ENCODE data around the gene TENM3. TPM values are rescaled to one million over a fixed set of nuclear protein-coding genes. Genes with fewer than 3 reads are reported as not detected.

Gene TENM3
- total RNA-seq, 1 experiment from 2014 or later = 34.1 TPM

GRCh38 chr4:182683661-182684060 is 440.5 kb downstream of the TENM3 start:
- POLR2A ChIA-PET = no interaction called here
- intact Hi-C loops (cut with micrococcal nuclease) = no loop called here
- CTCF ChIA-PET = interaction anchor here (1.0 kb wide), 1 partner anchor 128 kb away, joined by 3 read pairs; no protein-coding TSS in a partner anchor

GRCh38 chr4:182684796-182685195 is 441.6 kb downstream of the TENM3 start:
- no peaks in the 10 kb centered on the region for H3K9me3 Mint-ChIP-seq (ENCODE audit: unreplicated experiment)
- TF ChIP-seq CTCF (IDR thresholded peaks at IDR 0.05; ENCODE audit: unreplicated experiment) = no peak
- intact Hi-C loops (cut with micrococcal nuclease) = no loop called here
- H3K27me3 Mint-ChIP-seq (ENCODE audit: insufficient read depth, unreplicated experiment) = no peaks in the 10 kb centered on the region
- H3K27ac Mint-ChIP-seq (ENCODE audit: low read depth, unreplicated experiment) = no peak overlapping the region
- no peak for DNase-seq (ENCODE audit: unreplicated experiment)
- peaks cover 14% of the 10 kb centered on the region for H3K36me3 Mint-ChIP-seq (ENCODE audit: insufficient read depth, unreplicated experiment)
- no TSS peak for BruUV-seq (replicated peaks)
- CTCF ChIA-PET = interaction anchor here (0.6 to 0.8 kb wide), 2 partner anchors 79 to 729 kb away, joined by 3 read pairs; no protein-coding TSS in a partner anchor
- no peak overlapping the region for H3K4me3 Mint-ChIP-seq (ENCODE audit: unreplicated experiment)
- POLR2A ChIA-PET = no interaction called here
- H3K4me1 Mint-ChIP-seq (ENCODE audit: insufficient read depth, unreplicated experiment) = no peaks in the 10 kb centered on the region

More at GRCh38 chr4:182683661-182684060, 440.5 kb downstream of the TENM3 start:
- Mint-ChIP-seq H3K9me3 (ENCODE audit: unreplicated experiment) (no peaks in the 10 kb centered on the region), H3K4me3 (ENCODE audit: unreplicated experiment) (no peak overlapping the region), H3K27me3 (ENCODE audit: insufficient read depth, unreplicated experiment) (no peaks in the 10 kb centered on the region), H3K4me1 (ENCODE audit: insufficient read depth, unreplicated experiment) (no peaks in the 10 kb centered on the region), H3K27ac (ENCODE audit: low read depth, unreplicated experiment) (no peak overlapping the region), H3K36me3 (ENCODE audit: insufficient read depth, unreplicated experiment) (peaks cover 14% of the 10 kb centered on the region)
- no peak for TF ChIP-seq CTCF (IDR thresholded peaks at IDR 0.05; ENCODE audit: unreplicated experiment)
- no TSS peak for BruUV-seq (replicated peaks)
- DNase-seq (ENCODE audit: unreplicated experiment) = no peak

GRCh38 chr4:182688081-182688480 is 444.9 kb downstream of the TENM3 start:
- ChIA-PET POLR2A (no interaction called here), CTCF (interaction anchor here (0.7 kb wide), 1 partner anchor 32 kb away, joined by 3 read pairs; no protein-coding TSS in a partner anchor)
- no peak for DNase-seq (ENCODE audit: unreplicated experiment)
- no TSS peak for BruUV-seq (replicated peaks)
- no peak overlapping the region for H3K4me3 Mint-ChIP-seq (ENCODE audit: unreplicated experiment)
- intact Hi-C loops (cut with micrococcal nuclease) = no loop called here
- H3K36me3 Mint-ChIP-seq (ENCODE audit: insufficient read depth, unreplicated experiment) = peaks cover 8% of the 10 kb centered on the region
- no peak for TF ChIP-seq CTCF (IDR thresholded peaks at IDR 0.05; ENCODE audit: unreplicated experiment)
- H3K27me3 Mint-ChIP-seq (ENCODE audit: insufficient read depth, unreplicated experiment) = no peaks in the 10 kb centered on the region
- no peak overlapping the region for H3K27ac Mint-ChIP-seq (ENCODE audit: low read depth, unreplicated experiment)
- H3K4me1 Mint-ChIP-seq (ENCODE audit: insufficient read depth, unreplicated experiment) = no peaks in the 10 kb centered on the region
- no peaks in the 10 kb centered on the region for H3K9me3 Mint-ChIP-seq (ENCODE audit: unreplicated experiment)

- POLR2A ChIA-PET = no interaction called here
- no peak for TF ChIP-seq CTCF (IDR thresholded peaks at IDR 0.05; ENCODE audit: unreplicated experiment)
- BruUV-seq (replicated peaks) = no TSS peak
- Mint-ChIP-seq H3K27me3 (ENCODE audit: insufficient read depth, unreplicated experiment) (no peaks in the 10 kb centered on the region), H3K9me3 (ENCODE audit: unreplicated experiment) (no peaks in the 10 kb centered on the region), H3K36me3 (ENCODE audit: insufficient read depth, unreplicated experiment) (peaks cover under 1% of the 10 kb centered on the region), H3K27ac (ENCODE audit: low read depth, unreplicated experiment) (no peak overlapping the region), H3K4me1 (ENCODE audit: insufficient read depth, unreplicated experiment) (no peaks in the 10 kb centered on the region), H3K4me3 (ENCODE audit: unreplicated experiment) (no peak overlapping the region)
- no peak for DNase-seq (ENCODE audit: unreplicated experiment)
- intact Hi-C loops (cut with micrococcal nuclease) = no loop called here
- CTCF ChIA-PET = no interaction called here
Observed at GRCh38 chr4:182694551-182694950, 451.3 kb downstream of the TENM3 start.
